ENCODE measurements around the gene MYH14.

GRCh38 chr19:50359328-50359818 is 156.0 kb downstream of the MYH14 start:
- TF ChIP-seq CTCF (conservative IDR thresholded peaks at IDR 0.05 in 1 of 2, IDR thresholded peaks at IDR 0.05 in 1 of 2; ENCODE audit: low read depth in 1 of 2, low read length in 2 of 2): no peak
- no peak for TF ChIP-seq EZH2 (IDR thresholded peaks at IDR 0.05; ENCODE audit: low read length, missing control alignments)
